ENCODE measurements around the gene EGFL7. TPM values are rescaled to one million over a fixed set of nuclear protein-coding genes. Genes with fewer than 3 reads are reported as not detected.
A peak's percentile ranks its signal among the peaks of the same experiment; 100 is the strongest.

EGFL7 gene
- total and polyA plus RNA-seq, 9 donors, result 0.18 to 113 (median 43.4) TPM

DNA sequence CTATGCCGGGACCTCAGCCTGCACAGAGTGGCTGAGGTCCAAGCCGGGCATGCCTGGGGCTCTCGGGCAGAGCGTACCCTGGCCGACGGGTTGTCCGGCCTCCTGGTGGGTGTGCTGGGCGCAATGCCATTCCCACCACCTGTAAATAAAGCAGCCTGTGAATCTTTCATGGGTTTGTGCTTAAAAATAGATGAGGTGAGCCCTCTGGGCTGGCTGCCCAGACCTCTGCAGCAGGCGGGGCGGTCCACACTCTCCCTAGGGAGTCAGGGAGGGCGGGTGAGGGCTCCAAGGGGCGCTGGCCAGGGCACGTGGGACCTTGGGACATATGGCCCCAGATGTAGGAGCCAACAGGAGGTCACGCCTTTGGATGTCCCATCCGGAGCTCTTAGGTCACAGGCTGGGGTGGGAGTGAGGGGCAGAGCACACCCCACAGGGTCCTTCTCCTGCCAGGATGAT is 28.1 kb downstream of the EGFL7 start:
- no peak overlapping the region for H3K27ac ChIP-seq
- H3K27me3 ChIP-seq, result no peaks in the 10 kb centered on the region
- H3K36me3 ChIP-seq, result no peaks in the 10 kb centered on the region
- no peaks in the 10 kb centered on the region for H3K9me3 ChIP-seq
- intact Hi-C loops (cut with DNase I), result no loop called here
- H3K4me1 ChIP-seq (ENCODE audit: insufficient read depth), result no peaks in the 10 kb centered on the region
- H3K4me3 ChIP-seq, result no peak overlapping the region
- no peak for TF ChIP-seq POLR2A (IDR thresholded peaks at IDR 0.05)
- no peak for TF ChIP-seq EP300 (IDR thresholded peaks at IDR 0.05)
- TF ChIP-seq, protein P1, sequence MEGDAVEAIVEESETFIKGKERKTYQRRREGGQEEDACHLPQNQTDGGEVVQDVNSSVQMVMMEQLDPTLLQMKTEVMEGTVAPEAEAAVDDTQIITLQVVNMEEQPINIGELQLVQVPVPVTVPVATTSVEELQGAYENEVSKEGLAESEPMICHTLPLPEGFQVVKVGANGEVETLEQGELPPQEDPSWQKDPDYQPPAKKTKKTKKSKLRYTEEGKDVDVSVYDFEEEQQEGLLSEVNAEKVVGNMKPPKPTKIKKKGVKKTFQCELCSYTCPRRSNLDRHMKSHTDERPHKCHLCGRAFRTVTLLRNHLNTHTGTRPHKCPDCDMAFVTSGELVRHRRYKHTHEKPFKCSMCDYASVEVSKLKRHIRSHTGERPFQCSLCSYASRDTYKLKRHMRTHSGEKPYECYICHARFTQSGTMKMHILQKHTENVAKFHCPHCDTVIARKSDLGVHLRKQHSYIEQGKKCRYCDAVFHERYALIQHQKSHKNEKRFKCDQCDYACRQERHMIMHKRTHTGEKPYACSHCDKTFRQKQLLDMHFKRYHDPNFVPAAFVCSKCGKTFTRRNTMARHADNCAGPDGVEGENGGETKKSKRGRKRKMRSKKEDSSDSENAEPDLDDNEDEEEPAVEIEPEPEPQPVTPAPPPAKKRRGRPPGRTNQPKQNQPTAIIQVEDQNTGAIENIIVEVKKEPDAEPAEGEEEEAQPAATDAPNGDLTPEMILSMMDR (IDR thresholded peaks at IDR 0.05), result no peak
- 24 to 50% (median 32%) methylated on average over 15 of the region's 15 CpGs for WGBS, 3 donors
- DNase-seq, result peak in 3 of 5 donors; percentile 26 to 57 (median 27)

DNA sequence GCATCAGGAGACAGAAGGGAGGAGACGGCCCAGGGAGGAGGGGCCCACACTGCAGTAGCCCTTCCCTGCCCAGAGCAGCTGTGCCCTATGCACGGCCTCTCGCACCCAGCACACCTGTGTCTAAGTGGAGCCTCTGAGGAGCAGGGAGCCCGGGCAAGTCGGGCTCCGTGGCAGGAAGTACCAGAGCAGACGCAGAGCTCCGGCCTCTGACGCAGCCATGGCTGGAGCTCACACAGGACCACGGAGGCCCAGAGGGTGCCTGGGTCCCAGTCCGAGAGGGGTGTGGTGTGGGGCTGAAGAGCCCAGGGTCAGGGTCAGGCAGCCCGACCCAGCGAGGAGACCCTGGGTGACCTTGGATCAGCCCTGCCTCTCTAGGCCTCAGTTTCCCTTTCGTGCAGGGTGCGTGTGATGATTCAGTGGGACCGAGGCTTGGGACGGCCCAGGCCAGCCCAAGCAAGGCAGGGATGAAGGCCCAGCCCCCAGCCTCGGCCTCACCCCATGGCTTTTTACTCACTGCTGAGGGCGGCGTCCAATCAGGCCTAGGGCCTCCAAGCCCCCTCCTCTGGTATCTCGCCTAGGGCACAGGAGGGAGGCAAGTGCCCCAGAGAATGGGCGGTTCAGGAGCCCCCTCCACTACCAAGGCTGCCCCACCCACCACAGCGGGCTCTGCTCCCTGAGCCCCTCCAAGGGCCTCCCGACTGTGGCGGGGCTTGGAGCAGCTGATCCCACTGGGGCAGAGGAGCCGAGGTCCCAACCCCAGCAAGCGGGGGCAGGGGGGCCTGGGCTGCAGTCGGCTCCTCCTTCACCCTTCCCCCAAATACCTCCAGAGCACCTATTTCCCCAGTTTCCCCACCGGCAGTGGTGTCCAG is 28.8 kb downstream of the EGFL7 start:
- H3K4me1 ChIP-seq (ENCODE audit: insufficient read depth), result no peaks in the 10 kb centered on the region
- TF ChIP-seq POLR2A (IDR thresholded peaks at IDR 0.05), result no peak
- TF ChIP-seq, protein P1 (IDR thresholded peaks at IDR 0.05), result no peak
- no peak for TF ChIP-seq EP300 (IDR thresholded peaks at IDR 0.05)
- no peak overlapping the region for H3K27ac ChIP-seq
- H3K27me3 ChIP-seq, result no peaks in the 10 kb centered on the region
- 75 to 86% (median 79%) methylated on average over 29 of the region's 29 CpGs for WGBS, 3 donors
- no peaks in the 10 kb centered on the region for H3K9me3 ChIP-seq
- intact Hi-C loops (cut with DNase I), result no loop called here
- no peaks in the 10 kb centered on the region for H3K36me3 ChIP-seq
- H3K4me3 ChIP-seq, result no peak overlapping the region
- DNase-seq, result peak in 2 of 5 donors; percentile 15 to 31

DNA sequence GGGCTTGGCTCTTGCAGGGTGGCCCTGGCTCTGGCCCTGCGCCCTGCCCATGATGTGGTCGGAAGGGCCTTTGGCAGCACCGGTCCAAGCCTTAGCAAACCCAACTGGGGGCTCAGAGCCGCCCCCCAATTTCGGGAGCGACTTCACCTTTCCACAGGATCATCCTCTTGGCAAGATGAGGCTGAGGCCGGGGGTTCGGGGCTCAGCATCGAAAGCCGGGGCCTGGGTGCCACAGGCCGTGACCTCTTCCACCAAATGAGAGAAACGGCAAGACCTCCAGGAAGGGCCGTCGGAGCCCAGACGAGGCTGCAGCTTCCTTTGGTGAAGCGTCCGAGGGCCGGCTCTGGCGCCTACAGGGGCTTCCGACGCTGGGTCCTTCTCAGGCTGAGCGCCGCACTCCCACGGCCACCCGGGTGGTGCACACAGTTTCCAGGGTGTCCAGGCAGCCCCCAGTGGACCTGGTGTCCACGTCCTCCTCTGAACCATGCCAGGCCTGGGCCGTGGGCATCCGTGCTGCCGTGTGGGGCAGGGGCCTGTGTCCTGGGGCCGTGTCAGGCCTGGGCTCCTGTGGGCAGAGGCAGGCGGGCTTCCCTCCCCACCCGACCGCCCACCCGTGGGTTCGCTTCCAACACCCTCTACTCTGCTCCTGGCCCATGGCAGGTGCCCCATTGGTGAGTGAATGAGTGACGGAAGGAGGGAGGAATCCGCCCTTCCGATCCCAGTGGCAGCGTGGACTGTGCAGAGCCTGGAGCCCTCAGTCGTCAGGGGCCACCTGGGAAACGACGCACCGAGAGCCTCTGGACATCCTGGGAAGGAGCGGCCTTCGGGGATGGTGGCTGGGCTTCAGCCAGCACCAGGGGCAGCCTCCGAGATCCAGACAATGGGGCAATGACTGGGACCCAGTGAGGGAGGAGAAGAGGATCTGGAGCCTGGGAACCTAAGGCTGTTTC is 29.7 kb downstream of the EGFL7 start:
- WGBS, 3 donors, result 82 to 87% (median 85%) methylated on average over 46 of the region's 46 CpGs
- TF ChIP-seq, protein P1 (IDR thresholded peaks at IDR 0.05), result no peak
- TF ChIP-seq POLR2A (IDR thresholded peaks at IDR 0.05) (no peak), EP300 (IDR thresholded peaks at IDR 0.05) (no peak)
- intact Hi-C loops (cut with DNase I), result no loop called here
- H3K9me3 ChIP-seq, result no peaks in the 10 kb centered on the region
- H3K4me3 ChIP-seq, result no peak overlapping the region
- no peak overlapping the region for H3K27ac ChIP-seq
- DNase-seq, result peak in 2 of 5 donors; percentile 23 to 31
- no peaks in the 10 kb centered on the region for H3K36me3 ChIP-seq
- H3K4me1 ChIP-seq (ENCODE audit: insufficient read depth), result peaks cover 3% of the 10 kb centered on the region
- H3K27me3 ChIP-seq, result no peaks in the 10 kb centered on the region

DNA sequence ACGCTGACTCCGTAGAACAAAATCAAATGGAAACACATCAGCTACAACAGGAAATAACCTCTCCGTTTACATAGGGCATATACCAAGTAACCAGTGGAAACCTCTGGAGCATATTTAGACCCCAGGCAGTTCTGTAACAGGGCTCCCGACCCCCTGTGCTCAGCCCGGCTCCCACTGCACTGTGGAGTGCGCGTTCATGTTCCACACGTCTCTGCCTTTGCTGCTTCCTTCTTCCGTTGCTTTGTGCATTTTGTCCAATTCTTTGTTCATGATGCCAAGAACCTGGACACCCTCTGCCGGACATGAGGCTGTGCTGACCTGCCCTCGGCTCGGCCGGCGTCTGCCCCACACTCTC is 30.4 kb downstream of the EGFL7 start:
- no peaks in the 10 kb centered on the region for H3K9me3 ChIP-seq
- H3K4me1 ChIP-seq (ENCODE audit: insufficient read depth), result peaks cover 3% of the 10 kb centered on the region
- no peak for DNase-seq
- no peaks in the 10 kb centered on the region for H3K27me3 ChIP-seq
- H3K27ac ChIP-seq, result no peak overlapping the region
- no peaks in the 10 kb centered on the region for H3K36me3 ChIP-seq
- H3K4me3 ChIP-seq, result no peak overlapping the region
- no peak for TF ChIP-seq POLR2A (IDR thresholded peaks at IDR 0.05)
- TF ChIP-seq, protein P1 (IDR thresholded peaks at IDR 0.05), result no peak
- TF ChIP-seq EP300 (IDR thresholded peaks at IDR 0.05), result no peak
- intact Hi-C loops (cut with DNase I), result no loop called here
- 65 to 74% (median 71%) methylated on average over 14 of the region's 14 CpGs for WGBS, 3 donors

Measured in ovary (tissue), 9 donors.